Lung (tissue), 12 donors: ENCODE results near the gene GALNT3. TPM values are rescaled to one million over a fixed set of nuclear protein-coding genes. Genes with fewer than 3 reads are reported as not detected.

ENCODE experiments used
- ATAC-seq: fragments of 200-7000 bp; cut with Tn5 transposase; one replicate; pipeline ENCODE4 v1.9.1; 2020; ENCODE audit warnings: moderate number of reproducible peaks; ENCODE audit not compliant: insufficient read depth, low FRiP score
- DNase-seq, 3 donors: peaks; one replicate each; pipeline ENCODE4 v3.0.0-alpha.2; 2013 to 2017
- H3K27ac ChIP-seq, 2 donors: one replicate each; pipeline ENCODE4 v1.5.1; 2013; ENCODE audit warnings: mild to moderate bottlenecking in 2 of 2, moderate library complexity in 2 of 2, control low read depth in 1 of 2, inconsistent platforms in 1 of 2, low read depth in 1 of 2, low read length in 1 of 2
- H3K27me3 ChIP-seq, 3 donors: one replicate each; pipeline ENCODE4 v1.5.1; 2013; ENCODE audit warnings: low read length in 2 of 3; ENCODE audit not compliant: control insufficient read depth in 3 of 3, insufficient read depth in 3 of 3
- H3K36me3 ChIP-seq, 4 donors: one replicate each; pipeline ENCODE4 v1.5.1; 2013; ENCODE audit warnings: low read length in 4 of 4, mild to moderate bottlenecking in 1 of 4, moderate library complexity in 1 of 4; ENCODE audit not compliant: control insufficient read depth in 4 of 4, insufficient read depth in 4 of 4
- H3K4me1 ChIP-seq, 5 donors: one replicate each; pipeline ENCODE4 v1.5.1; 2013; ENCODE audit warnings: low read length in 5 of 5, mild to moderate bottlenecking in 2 of 5, moderate library complexity in 1 of 5; ENCODE audit not compliant: control insufficient read depth in 5 of 5, insufficient read depth in 5 of 5
- H3K4me3 ChIP-seq: one replicate; pipeline ENCODE4 v1.5.1; 2013; ENCODE audit warnings: mild to moderate bottlenecking, control low read depth, moderate library complexity
- H3K9ac ChIP-seq, 2 donors: one replicate each; pipeline ENCODE4 v1.5.1; 2013; ENCODE audit warnings: low read length in 2 of 2, control low read depth in 1 of 2; ENCODE audit not compliant: insufficient read depth in 1 of 2
- H3K9me3 ChIP-seq, 4 donors: one replicate each; pipeline ENCODE4 v1.5.1; 2013; ENCODE audit warnings: low read length in 3 of 4, mild to moderate bottlenecking in 1 of 4, moderate library complexity in 1 of 4; ENCODE audit not compliant: control insufficient read depth in 4 of 4, insufficient read depth in 3 of 4
- CTCF ChIP-seq: IDR thresholded peaks from 2 replicates; pipeline ENCODE4 v1.5.1; 2012; ENCODE audit warnings: mild to moderate bottlenecking; ENCODE audit errors: control extremely low read depth, extremely low read depth
- WGBS, 2 donors: extraction: QIAGEN DNeasy Blood & Tissue Kit; methylation state at CpG; one replicate each; pipeline ENCODE4 v1.1.7; 2013; 5-methylcytosine and 5-hydroxymethylcytosine counted together
- polyA plus RNA-seq, 2 donors: library from polyadenylated mRNA; stranded (reverse); fragments of 200-250 nt; gene quantifications; one replicate each; pipeline ENCODE4 v1.2.1, GENCODE V29; 2013
- total RNA-seq, 2 donors: library from RNA; depleted of rRNA in 1 of 2; stranded (reverse); fragments of >200 nt in 1 of 2; gene quantifications; one replicate each; pipeline ENCODE4 v1.2.1, GENCODE V29; 2014 to 2021
- donor health status: control.
- donor health status: control.
- donor health status: Bipolar disorder and iron deficiency.
- donor health status: healthy.
- donor health status: DM: yes; HTN: yes; CAD: no.

The GALNT3 gene
- total and polyA plus RNA-seq, 4 donors: 15.4 to 41.9 (median 22.8) TPM

- 52 to 77% methylated on average over 4 of the region's 4 CpGs for WGBS, 2 donors
Observed at GRCh38 chr2:165757906-165758675, 36.0 kb downstream of the GALNT3 start.

GRCh38 chr2:165746501-165746900 is 47.5 kb downstream of the GALNT3 start:
- 91 to 92% methylated on average over 8 of the region's 8 CpGs for WGBS, 2 donors
- ATAC-seq (no peak), DNase-seq (no peak)
- no peak for TF ChIP-seq CTCF
- H3K4me3 ChIP-seq: no peak overlapping the region
- no peaks in the 10 kb centered on the region for H3K36me3 ChIP-seq
- no peaks in the 10 kb centered on the region for H3K4me1 ChIP-seq
- no peak overlapping the region for H3K9ac ChIP-seq
- no peaks in the 10 kb centered on the region for H3K27me3 ChIP-seq
- no peak overlapping the region for H3K27ac ChIP-seq
- no peaks in the 10 kb centered on the region for H3K9me3 ChIP-seq

More at GRCh38 chr2:165757906-165758675, 36.0 kb downstream of the GALNT3 start:
- DNase-seq: peak; percentile 60 to 87 (median 77)
- no peaks in the 10 kb centered on the region for H3K9me3 ChIP-seq
- ATAC-seq: no peak
- H3K4me1 ChIP-seq: peaks cover 0 to 16% (median 2%) of the 10 kb centered on the region in 5 donors
- H3K27ac ChIP-seq: no peak overlapping the region
- no peak overlapping the region for H3K9ac ChIP-seq
- no peak for TF ChIP-seq CTCF
- H3K36me3 ChIP-seq: peaks cover 0 to 5% (median 0%) of the 10 kb centered on the region in 4 donors
- no peaks in the 10 kb centered on the region for H3K27me3 ChIP-seq
- no peak overlapping the region for H3K4me3 ChIP-seq

- Histone ChIP-seq H3K27ac (no peak overlapping the region), H3K36me3 (no peaks in the 10 kb centered on the region), H3K9me3 (no peaks in the 10 kb centered on the region), H3K4me3 (no peak overlapping the region), H3K27me3 (no peaks in the 10 kb centered on the region), H3K4me1 (no peaks in the 10 kb centered on the region), H3K9ac (no peak overlapping the region)
- WGBS, 2 donors: 60 to 81% methylated on average over 2 of the region's 2 CpGs
- ATAC-seq (peak; percentile 66), DNase-seq (peak in 1 of 3 donors; percentile 4)
- TF ChIP-seq CTCF: no peak
Observed at GRCh38 chr2:165745916-165746315, 48.1 kb downstream of the GALNT3 start.
